ENCODE measurements around the gene FMNL2. TPM values are rescaled to one million over a fixed set of nuclear protein-coding genes. Genes with fewer than 3 reads are reported as not detected.

FMNL2 gene
- total RNA-seq, 4 donors from 2014 or later = 34.6 to 62.1 (median 51.3) TPM

- TF ChIP-seq CTCF (IDR thresholded peaks at IDR 0.05) = no peak
- no peak for ATAC-seq (ENCODE audit: low FRiP score)
Measured at GRCh38 chr2:152617456-152618192, 282.6 kb downstream of the FMNL2 start.

DNA sequence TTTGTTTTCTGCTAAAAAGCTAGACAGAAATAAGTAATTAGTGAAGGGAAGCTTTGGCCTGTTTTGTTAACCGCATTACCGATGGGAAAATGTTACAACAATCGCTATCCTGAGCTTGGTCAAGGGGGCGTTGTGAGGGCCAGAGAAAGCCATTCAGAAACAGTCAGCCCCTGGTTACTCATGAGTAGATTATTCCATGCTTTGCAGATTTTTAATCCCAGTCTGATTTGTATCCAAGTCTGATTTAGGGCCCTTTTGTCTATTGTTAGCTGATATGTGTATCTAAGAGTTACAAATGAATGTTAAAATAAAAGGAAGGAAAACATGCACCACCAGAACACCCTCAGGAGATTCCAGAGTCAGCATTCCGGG is 283.2 kb downstream of the FMNL2 start:
- DNase-seq (ENCODE audit: low spot score) (no peak), ATAC-seq (ENCODE audit: low FRiP score) (no peak)
- TF ChIP-seq CTCF (IDR thresholded peaks at IDR 0.05) = no peak

More at GRCh38 chr2:152617456-152618192, 282.6 kb downstream of the FMNL2 start:
- DNase-seq (ENCODE audit: low spot score) = no peak

GRCh38 chr2:152620208-152620607 is 285.2 kb downstream of the FMNL2 start:
- TF ChIP-seq CTCF (IDR thresholded peaks at IDR 0.05) = no peak
- no peak for DNase-seq (ENCODE audit: low spot score)
- peak; percentile 90 for ATAC-seq (ENCODE audit: low FRiP score)

DNA sequence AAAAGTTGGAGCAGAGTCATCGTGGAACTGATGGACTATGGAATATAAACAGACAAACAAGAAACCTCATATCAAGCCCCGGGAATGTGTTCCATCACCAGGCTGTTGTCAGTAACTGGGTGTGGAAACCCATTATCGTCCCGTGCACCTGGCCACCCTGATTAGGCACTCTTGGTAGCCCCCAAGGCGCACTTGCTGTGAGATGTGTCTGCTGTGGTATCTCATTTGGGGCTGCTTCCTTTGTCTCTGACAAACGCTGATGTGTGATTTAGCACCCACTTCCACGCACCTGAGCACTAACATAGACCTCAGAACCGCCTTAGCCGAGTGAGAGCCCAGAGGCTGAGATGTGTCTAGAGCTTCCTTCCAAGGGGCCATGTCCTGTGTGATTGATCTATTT is 286.0 kb downstream of the FMNL2 start:
- no peak for ATAC-seq (ENCODE audit: low FRiP score)
- no peak for DNase-seq (ENCODE audit: low spot score)
- TF ChIP-seq CTCF (IDR thresholded peaks at IDR 0.05) = no peak

DNA sequence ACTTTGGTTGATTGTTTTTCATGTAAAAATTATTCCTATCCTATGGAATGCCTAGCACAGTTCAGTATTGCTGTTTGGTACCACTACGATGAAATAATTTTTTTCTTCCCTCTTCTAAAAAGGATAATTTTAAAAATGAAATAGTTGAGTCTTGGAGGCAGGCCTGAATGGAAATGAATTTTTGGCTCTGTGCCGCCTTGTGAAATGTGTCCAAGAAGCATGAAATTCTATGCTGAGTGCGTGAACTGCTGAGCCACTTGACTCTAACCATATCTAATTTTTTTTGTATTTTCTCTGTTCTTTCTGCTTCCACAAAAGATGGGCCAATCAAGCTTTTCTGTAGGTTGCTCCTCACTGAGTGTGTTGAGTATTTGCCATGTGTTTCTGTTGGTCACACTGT is 287.2 kb downstream of the FMNL2 start:
- ATAC-seq (ENCODE audit: low FRiP score) = no peak
- DNase-seq (ENCODE audit: low spot score) = no peak
- no peak for TF ChIP-seq CTCF (IDR thresholded peaks at IDR 0.05)

GRCh38 chr2:152623076-152623740 is 288.2 kb downstream of the FMNL2 start:
- DNase-seq (ENCODE audit: low spot score) (no peak), ATAC-seq (ENCODE audit: low FRiP score) (no peak)
- TF ChIP-seq CTCF (IDR thresholded peaks at IDR 0.05) = no peak

GRCh38 chr2:152623775-152624174 is 288.8 kb downstream of the FMNL2 start:
- ATAC-seq (ENCODE audit: low FRiP score) (no peak), DNase-seq (ENCODE audit: low spot score) (no peak)
- TF ChIP-seq CTCF (IDR thresholded peaks at IDR 0.05) = no peak

Measured in omental fat pad (tissue), 4 donors.